Stimulated activated CD4-positive, alpha-beta T cell treated with anti-CD3 and anti-CD28 coated beads, Interleukin-4, amount 100 ng/mL, for 48 hours (primary cell): ENCODE measurements around the gene PIAS1.
"Not testable (repeated sequence)": the region's sequence is repeated elsewhere in the genome, so short reads cannot be mapped to it uniquely, and the experiment has no call there.

Experiments
- DNase-seq, 2 donors: peaks; one replicate each; pipeline ENCODE4 v3.0.0-alpha.2; 2020; ENCODE audit warnings: low read depth in 2 of 2

The PIAS1 gene

DNA sequence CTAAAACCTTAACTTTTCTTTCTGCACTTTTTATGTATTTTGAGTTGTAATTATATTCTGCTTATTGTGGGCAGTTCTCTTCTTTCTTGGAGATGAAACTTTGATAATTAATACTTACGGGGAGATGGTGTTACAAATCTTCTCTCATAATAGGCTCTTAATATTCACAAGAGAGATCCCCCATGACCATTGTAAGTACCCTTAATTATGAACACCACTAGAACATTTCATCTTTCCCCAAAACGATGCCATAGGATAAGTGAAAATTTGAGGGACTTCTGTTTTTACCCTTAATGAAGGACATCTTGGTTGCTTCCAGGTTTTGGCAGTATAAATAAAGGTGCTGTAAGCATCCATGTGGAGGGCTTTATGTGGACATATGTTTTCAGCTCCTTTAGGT lies 60.7 kb downstream of the PIAS1 start:
- no peak for DNase-seq

DNA sequence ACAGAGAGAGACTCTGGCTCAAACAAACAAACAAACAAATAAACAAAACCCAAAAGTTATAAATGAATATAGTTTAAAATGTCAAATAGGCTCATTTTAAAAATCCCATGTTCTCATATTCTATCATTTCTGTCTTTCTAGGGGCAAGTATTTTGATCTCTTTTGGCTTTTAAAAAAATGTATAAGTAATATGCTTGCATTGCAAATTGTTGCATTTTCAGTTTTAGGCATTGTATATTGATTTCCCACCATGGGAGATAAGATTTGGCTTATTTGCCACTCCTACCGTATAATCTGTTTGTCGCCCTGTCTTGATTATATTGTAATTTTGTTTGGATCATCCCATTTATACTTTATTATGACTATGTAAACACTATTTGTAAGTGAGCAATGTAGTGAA lies 70.6 kb downstream of the PIAS1 start:
- DNase-seq = no peak

- DNase-seq = no peak
Measured at GRCh38 chr15:68126396-68126795, 72.3 kb downstream of the PIAS1 start.

- no peak for DNase-seq
Measured at GRCh38 chr15:68129072-68129471, 75.0 kb downstream of the PIAS1 start.

DNA sequence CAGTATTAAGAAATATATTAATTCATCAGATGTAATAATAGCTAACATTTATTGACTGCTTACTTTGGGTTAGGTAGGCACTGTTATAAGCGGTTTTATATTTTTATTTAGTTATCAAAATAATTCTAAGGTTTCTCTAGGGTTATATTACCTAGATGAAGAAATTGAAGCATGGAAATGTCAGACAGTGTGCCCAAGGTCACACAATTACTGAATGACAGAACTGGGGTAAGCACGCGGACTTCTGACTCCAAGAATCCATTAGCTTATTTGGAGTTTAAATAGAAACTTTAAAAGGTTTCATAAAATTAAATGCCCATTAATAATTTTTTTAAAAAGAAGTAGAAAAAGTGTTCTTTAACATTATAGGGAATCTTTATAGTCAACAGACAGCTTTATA lies 76.7 kb downstream of the PIAS1 start:
- no peak for DNase-seq

DNA sequence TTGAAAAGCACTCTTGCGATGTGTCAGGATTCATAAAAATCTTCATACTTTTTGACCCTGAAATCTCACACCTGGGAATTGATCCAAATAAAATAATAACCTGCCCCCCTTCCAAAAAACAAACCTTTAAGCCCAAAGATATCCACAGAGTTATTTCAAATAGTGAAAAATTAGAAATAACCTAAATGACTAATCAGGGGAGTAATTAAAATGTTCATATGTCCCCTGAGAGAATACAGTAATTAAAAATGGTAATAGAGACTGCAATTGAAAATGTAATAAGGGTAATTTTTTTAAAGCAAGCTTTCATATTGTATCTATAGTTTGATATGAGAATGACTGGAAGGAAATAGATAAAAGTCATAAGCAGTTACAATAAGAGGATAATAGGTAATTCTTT lies 83.0 kb downstream of the PIAS1 start:
- no peak for DNase-seq

GRCh38 chr15:68143129-68143528 lies 89.0 kb downstream of the PIAS1 start:
- DNase-seq = no peak

- no peak for DNase-seq
Measured at GRCh38 chr15:68143785-68144184, 89.7 kb downstream of the PIAS1 start.

DNA sequence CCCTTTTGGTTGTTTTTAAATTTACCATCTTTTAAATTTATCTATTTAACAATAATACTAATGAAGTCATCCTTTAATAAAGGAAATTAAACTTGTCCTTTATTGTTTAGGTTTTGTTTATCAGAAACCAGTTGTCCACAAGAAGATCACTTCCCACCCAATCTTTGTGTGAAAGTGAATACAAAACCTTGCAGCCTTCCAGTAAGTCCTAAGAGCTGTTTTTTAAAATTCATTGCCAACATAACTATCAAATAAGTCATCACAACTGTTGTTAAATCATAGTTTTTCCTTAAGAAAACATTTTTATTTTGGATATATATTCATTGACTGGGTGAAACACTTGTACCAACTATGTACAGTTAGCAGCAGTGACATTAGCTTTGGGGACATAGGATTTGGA lies 91.6 kb downstream of the PIAS1 start:
- DNase-seq = no peak

DNA sequence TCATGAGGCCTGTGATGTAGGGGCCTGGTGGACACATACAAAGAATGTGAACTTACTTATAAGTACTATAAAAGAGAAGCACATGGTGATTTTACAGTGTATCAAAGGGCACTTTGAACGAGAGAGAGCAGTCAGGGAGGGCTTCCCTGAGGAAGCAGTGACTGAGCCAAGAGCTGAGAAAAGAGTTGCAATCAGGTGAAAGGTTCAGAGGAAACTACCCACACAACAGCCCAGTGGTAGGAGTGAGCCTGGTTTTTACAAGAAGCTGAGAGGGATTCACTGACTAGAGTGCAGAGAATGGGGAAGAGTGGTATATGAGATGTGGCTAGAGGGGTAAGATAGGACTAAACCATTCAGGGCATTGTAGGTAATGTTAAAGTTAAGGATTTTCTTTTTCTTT lies 93.9 kb downstream of the PIAS1 start:
- no peak for DNase-seq

DNA sequence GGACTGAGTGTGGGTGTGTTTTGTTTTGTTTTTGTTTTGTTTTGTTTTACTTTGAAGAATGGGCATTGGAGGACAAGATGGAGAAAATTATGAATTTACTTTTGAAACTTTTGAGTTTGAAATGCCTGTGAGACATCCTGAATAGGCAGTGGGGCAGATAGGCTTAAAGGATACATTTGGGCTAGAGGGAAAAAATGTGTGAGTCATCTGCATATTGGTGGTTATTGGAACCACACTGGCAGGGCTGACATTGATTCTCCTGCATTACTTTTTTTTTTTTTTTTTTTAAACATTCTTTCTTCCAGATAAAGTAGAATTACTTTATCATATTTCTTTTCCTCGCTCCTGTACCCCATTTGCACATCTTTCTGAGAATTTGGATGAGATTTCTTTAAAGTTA lies 94.9 kb downstream of the PIAS1 start:
- DNase-seq = no peak

GRCh38 chr15:68150187-68150586 lies 96.1 kb downstream of the PIAS1 start:
- no peak for DNase-seq

DNA sequence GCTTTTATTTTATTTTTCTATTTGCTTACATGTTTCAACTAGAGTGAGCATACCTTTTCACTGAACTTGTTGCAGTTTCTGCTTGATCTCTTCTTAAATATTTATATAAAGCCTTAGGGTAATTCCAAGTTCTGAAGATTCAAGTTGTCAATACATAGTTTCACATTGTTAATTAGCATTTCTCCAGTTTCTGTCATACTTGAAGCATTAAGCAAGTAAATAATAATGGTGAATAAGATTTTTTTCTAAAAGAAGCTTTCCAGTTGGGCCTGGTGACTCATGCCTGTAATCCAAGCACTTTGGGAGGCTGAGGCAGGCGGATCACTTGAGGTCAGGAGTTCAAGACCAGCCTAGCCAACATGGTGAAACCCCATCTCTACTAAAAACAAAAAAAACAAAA lies 97.2 kb downstream of the PIAS1 start:
- DNase-seq = no peak

DNA sequence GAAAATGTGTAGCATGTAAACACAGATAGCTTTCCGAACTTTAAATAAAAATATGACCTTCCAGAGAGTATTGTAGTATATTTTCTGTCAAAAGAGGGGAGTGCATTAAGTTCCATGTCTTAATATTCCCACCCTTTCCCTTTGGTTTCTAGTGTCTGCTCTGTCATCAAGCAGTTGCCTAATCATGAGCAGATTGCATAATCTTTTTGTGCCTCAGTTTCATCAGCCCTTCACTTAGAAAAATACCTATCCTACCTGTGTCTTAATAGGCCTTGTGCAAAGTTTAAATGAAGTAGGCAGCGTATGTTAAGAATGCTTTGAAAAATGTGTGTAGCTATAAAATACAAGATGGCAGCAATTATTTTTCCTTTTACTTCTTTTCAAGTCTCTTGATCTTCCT lies 98.2 kb downstream of the PIAS1 start:
- no peak for DNase-seq

- DNase-seq = no peak
Measured at GRCh38 chr15:68154923-68155559, 100.9 kb downstream of the PIAS1 start.

DNA sequence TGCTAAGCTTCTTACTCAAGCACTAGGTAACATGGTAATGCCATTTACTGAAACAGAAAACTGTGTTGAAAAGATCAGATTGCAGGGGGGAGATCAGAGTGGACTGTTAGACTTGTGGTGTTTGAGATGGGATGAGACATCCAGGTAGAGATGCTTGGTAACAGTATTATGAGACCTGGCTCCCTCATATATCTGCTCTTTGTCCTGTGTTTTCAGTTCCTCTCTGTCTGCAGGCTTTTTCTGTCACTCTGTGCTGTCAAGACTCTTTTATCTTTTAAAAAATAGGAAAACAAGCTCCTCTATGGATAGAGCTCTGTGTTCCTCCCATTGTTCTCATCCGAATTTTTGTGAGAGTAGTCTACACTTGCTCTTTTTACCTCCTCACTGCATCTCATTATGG lies 103.0 kb downstream of the PIAS1 start:
- DNase-seq = no peak

- no peak for DNase-seq
Measured at GRCh38 chr15:68158046-68158628, 104.0 kb downstream of the PIAS1 start.

DNA sequence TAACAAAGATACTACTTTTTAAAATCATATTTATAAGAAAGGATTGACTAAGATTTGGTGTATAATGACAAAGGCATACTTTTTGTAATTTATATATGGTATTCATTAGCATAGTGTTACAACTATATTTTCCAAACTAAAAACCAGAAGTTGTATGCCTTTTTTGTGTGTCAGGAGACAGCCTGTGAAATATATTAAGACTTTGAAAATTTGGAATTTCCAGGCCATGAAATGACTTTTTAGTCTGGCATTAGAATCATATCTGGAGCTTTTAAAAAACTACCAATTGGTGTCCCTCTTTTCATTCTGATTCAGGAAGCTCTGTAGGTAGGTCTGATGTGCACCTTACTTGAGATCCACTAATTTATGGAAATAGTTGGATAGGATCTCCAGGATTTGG lies 109.1 kb downstream of the PIAS1 start:
- DNase-seq = no peak

- no peak for DNase-seq
Measured at GRCh38 chr15:68166847-68167246, 112.7 kb downstream of the PIAS1 start.

DNA sequence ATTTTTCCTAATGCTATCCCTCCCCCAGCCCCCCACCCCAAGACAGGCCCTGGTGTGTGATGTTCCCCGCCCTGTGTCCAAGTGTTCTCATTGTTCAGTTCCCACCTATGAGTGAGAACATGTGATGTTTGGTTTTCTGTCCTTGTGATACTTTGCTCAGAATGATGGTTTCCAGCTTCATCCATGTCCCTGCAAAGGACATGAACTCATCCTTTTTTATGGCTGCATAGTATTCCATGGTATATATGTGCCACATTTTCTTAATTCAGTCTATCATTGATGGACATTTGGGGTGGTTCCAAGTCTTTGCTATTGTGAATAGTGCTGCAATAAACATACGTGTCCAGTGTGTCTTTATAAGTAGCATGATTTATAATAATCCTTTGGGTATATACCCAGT lies 117.9 kb downstream of the PIAS1 start:
- DNase-seq = not testable (repeated sequence)

- DNase-seq = no peak
Measured at GRCh38 chr15:68173119-68173518, 119.0 kb downstream of the PIAS1 start.

DNA sequence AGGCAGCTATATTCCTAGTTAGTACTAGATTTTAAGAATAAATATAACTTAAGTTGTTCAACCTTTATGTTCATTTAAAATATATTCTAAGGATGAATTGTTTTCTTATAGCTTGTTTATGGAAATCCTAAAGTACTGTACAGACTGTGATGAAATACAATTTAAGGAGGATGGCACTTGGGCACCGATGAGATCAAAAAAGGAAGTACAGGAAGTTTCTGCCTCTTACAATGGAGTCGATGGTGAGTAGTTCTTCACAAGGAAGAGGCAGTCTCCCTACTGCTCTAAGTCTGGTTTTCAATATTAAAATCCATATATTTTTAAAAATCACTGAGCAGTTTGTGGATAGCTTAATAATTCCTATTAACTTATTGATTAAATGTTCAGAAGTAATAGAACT lies 121.4 kb downstream of the PIAS1 start:
- DNase-seq = no peak

GRCh38 chr15:68176601-68177000 lies 122.5 kb downstream of the PIAS1 start:
- DNase-seq = no peak

DNA sequence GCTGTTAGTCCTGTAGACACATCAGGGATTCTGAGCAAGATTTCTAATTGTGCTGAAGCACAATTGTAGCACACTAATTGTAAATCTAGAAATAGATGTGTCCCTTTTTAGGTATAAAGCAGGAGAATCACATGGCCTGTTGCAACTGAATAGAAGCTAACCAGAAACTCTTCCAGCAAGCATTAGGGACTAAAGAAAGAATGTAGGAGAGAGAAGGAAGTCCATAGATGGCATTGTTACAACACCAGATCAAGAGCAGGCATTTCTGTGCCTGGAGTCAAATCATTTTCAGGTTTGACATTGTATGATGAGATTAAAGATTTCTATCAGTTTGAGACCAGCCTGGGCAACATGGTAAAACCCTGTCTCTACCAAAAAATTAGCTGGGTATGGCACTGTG lies 123.6 kb downstream of the PIAS1 start:
- DNase-seq = no peak
